HCT116 (cell line): ENCODE data around the gene C4orf50. TPM values are rescaled to one million over a fixed set of nuclear protein-coding genes. Genes with fewer than 3 reads are reported as not detected.

Experiments used
- ATAC-seq: fragments of 200-7000 bp; cut with Tn5 transposase; 2 replicates; pipeline ENCODE4 v1.9.1; 2020; ENCODE audit warnings: mild to moderate bottlenecking, moderate library complexity
- BruUV-seq: library from RNA; stranded (reverse); fragments of 400-500 nt; replicated peaks from 2 replicates; lab custom pipeline; 2021; lab: Mats Ljungman, UMichigan
- CTCF ChIA-PET: fragments of 300-600 bp; sonication (Branson Sonifier 250); formaldehyde crosslinking; loops from one replicate; lab custom pipeline; 2021; ENCODE audit warnings: antibody characterized with exemption; lab: Charles Lee
- POLR2A ChIA-PET: fragments of 300-600, 350-600 bp; sonication (Branson Sonifier 250); formaldehyde crosslinking; loops from one replicate; lab custom pipeline; 2021; ENCODE audit warnings: antibody characterized with exemption; lab: Charles Lee
- RAD21 ChIA-PET, 2 experiments: fragments of 300-600 bp; sonication (Branson Sonifier 250); formaldehyde crosslinking; loops; one replicate each; lab custom pipeline; 2023; ENCODE audit warnings: low total read pairs in 2 of 2; ENCODE audit not compliant: uncharacterized antibody in 2 of 2, unreplicated experiment in 2 of 2, low non-redundant PET in 1 of 2; lab: Charles Lee
- DNase-seq: peaks from one replicate; pipeline ENCODE4 v3.0.0-alpha.2; 2010; ENCODE audit warnings: low read depth, low spot score
- H2AFZ ChIP-seq: fragments of 200-600 bp; shearing (Covaris generic), sonication (generic); 2 replicates; pipeline ENCODE4 v1.6.1; 2017; ENCODE audit warnings: low read depth, mixed run types, mixed read lengths, antibody characterized with exemption, low read length; ENCODE audit not compliant: poor library complexity, severe bottlenecking
- H3K27ac ChIP-seq: 2 replicates; pipeline ENCODE4 v1.5.1; 2012; ENCODE audit warnings: low read depth, low read length
- H3K27me3 ChIP-seq: fragments of 200-600 bp; sonication (generic); 2 replicates; pipeline ENCODE4 v1.6.1; 2016; ENCODE audit warnings: mixed run types, low read length, mixed read lengths; ENCODE audit not compliant: insufficient read depth
- H3K36me3 ChIP-seq, 2 experiments: fragments of 200-500 bp in 1 of 2; fragments of 200-600 bp in 1 of 2; sonication (Bioruptor generic) in 1 of 2; sonication (generic) in 1 of 2; 2 replicates each; pipeline versions ENCODE4 v1.5.1 to v1.6.1; 2014 to 2016; ENCODE audit warnings: low read length in 2 of 2, inconsistent platforms in 1 of 2, mixed read lengths in 1 of 2, mixed run types in 1 of 2; ENCODE audit not compliant: insufficient read depth in 2 of 2, control insufficient read depth in 1 of 2
- H3K4me1 ChIP-seq, 2 experiments: fragments of 200-600 bp in 1 of 2; sonication (generic) in 1 of 2; 2 replicates each; pipeline versions ENCODE4 v1.5.1 to v1.6.1; 2012 to 2017; ENCODE audit warnings: low read length in 2 of 2, inconsistent platforms in 1 of 2, mild to moderate bottlenecking in 1 of 2, mixed read lengths in 1 of 2, mixed run types in 1 of 2, moderate library complexity in 1 of 2; ENCODE audit not compliant: insufficient read depth in 2 of 2, control insufficient read depth in 1 of 2
- H3K4me2 ChIP-seq: fragments of 200-600 bp; sonication (generic); 2 replicates; pipeline ENCODE4 v1.6.1; 2017; ENCODE audit warnings: mixed run types, low read length, mixed read lengths
- H3K4me3 ChIP-seq, 2 experiments: fragments of 200-600 bp in 1 of 2; sonication (generic) in 1 of 2; replicated peaks in 1 of 2; 2 replicates each; pipeline ENCODE4 v1.5.1; 2011 to 2016; ENCODE audit warnings: low read length in 2 of 2, control low read depth in 1 of 2, low read depth in 1 of 2, mild to moderate bottlenecking in 1 of 2, mixed read lengths in 1 of 2, mixed run types in 1 of 2
- H3K79me2 ChIP-seq: fragments of 200-600 bp; sonication (generic); 2 replicates; pipeline ENCODE4 v1.6.1; 2017; ENCODE audit warnings: mild to moderate bottlenecking, mixed run types, low read length, moderate library complexity, mixed read lengths; ENCODE audit not compliant: insufficient read depth
- H3K9ac ChIP-seq: fragments of 200-600 bp; sonication (generic); 2 replicates; pipeline ENCODE4 v1.6.1; 2016; ENCODE audit warnings: low read length, mixed read lengths
- H3K9me2 ChIP-seq: fragments of 200-600 bp; sonication (generic), shearing (Covaris generic); 2 replicates; pipeline ENCODE4 v1.6.1; 2017; ENCODE audit warnings: mixed run types, mild to moderate bottlenecking, moderate library complexity; ENCODE audit not compliant: insufficient read depth
- H3K9me3 ChIP-seq, 2 experiments: fragments of 200-500 bp in 1 of 2; fragments of 200-600 bp in 1 of 2; sonication (Bioruptor generic) in 1 of 2; sonication (generic) in 1 of 2; 2 replicates each; pipeline ENCODE4 v1.6.1; 2014 to 2017; ENCODE audit warnings: low read length in 2 of 2, mixed read lengths in 2 of 2, inconsistent platforms in 1 of 2, low read depth in 1 of 2, mild to moderate bottlenecking in 1 of 2, mixed run types in 1 of 2, moderate library complexity in 1 of 2; ENCODE audit not compliant: control insufficient read depth in 1 of 2, insufficient read depth in 1 of 2
- H4K20me1 ChIP-seq: fragments of 200-600 bp; sonication (generic), shearing (Covaris generic); 2 replicates; pipeline ENCODE4 v1.6.1; 2017; ENCODE audit warnings: mixed run types, mild to moderate bottlenecking, moderate library complexity; ENCODE audit not compliant: insufficient read depth
- CBX3 ChIP-seq: IDR thresholded peaks from 2 replicates; pipeline ENCODE4 v1.6.1; 2012; ENCODE audit warnings: low read depth
- EGR1 ChIP-seq: IDR thresholded peaks from 2 replicates; pipeline ENCODE4 v1.6.1; 2012; ENCODE audit warnings: low read depth
- ELF1 ChIP-seq: IDR thresholded peaks from 2 replicates; pipeline ENCODE4 v1.6.1; 2012; ENCODE audit warnings: low read depth, borderline replicate concordance
- EZH2 ChIP-seq: fragments of 200-600 bp; sonication (generic); IDR thresholded peaks from 2 replicates; pipeline ENCODE4 v1.6.1; 2017; ENCODE audit warnings: antibody characterized with exemption, mixed run types
- EZH2phosphoT487 ChIP-seq: fragments of 200-600 bp; IDR thresholded peaks from 2 replicates; pipeline ENCODE4 v1.6.1; 2018; ENCODE audit warnings: antibody characterized with exemption, borderline replicate concordance
- FOSL1 ChIP-seq: IDR thresholded peaks from 2 replicates; pipeline ENCODE4 v1.6.1; 2012; ENCODE audit warnings: low read depth
- POLR2A ChIP-seq: IDR thresholded peaks from 2 replicates; pipeline ENCODE4 v1.7.0; 2011; ENCODE audit warnings: borderline replicate concordance; ENCODE audit not compliant: insufficient read depth, insufficient read length; ENCODE audit errors: extremely low read depth
- POLR2AphosphoS5 ChIP-seq: IDR thresholded peaks from 2 replicates; pipeline ENCODE4 v1.6.1; 2011; ENCODE audit warnings: mild to moderate bottlenecking, low read depth, low read length, moderate library complexity
- RAD21 ChIP-seq: IDR thresholded peaks from 2 replicates; pipeline ENCODE4 v1.6.1; 2012; ENCODE audit warnings: low read depth, mild to moderate bottlenecking
- SP1 ChIP-seq: IDR thresholded peaks from 2 replicates; pipeline ENCODE4 v1.6.1; 2012; ENCODE audit warnings: low read depth
- SRF ChIP-seq: IDR thresholded peaks from 2 replicates; pipeline ENCODE4 v1.6.1; 2012; ENCODE audit warnings: low read depth
- TCF7L2 ChIP-seq: IDR thresholded peaks from 2 replicates; pipeline ENCODE4 v1.7.0; 2011; ENCODE audit warnings: borderline replicate concordance, inconsistent platforms; ENCODE audit not compliant: insufficient read depth, insufficient read length; ENCODE audit errors: extremely low read depth
- YY1 ChIP-seq: IDR thresholded peaks from 2 replicates; pipeline ENCODE4 v1.6.1; 2011; ENCODE audit warnings: low read length, low read depth, moderate library complexity, mild to moderate bottlenecking; ENCODE audit not compliant: insufficient replicate concordance; ENCODE audit errors: extremely low read depth
- ZFX ChIP-seq: fragments of 450-650 bp; IDR thresholded peaks from 2 replicates; pipeline ENCODE4 v1.6.1; 2017
- ZNF274 ChIP-seq: fragments of 200-500 bp; sonication (Bioruptor generic); IDR thresholded peaks from 2 replicates; pipeline ENCODE4 v1.6.1; 2014; ENCODE audit warnings: mild to moderate bottlenecking, low read depth, low read length, inconsistent platforms
- intact Hi-C: fragments of 100-400 bp; cut with micrococcal nuclease; formaldehyde crosslinking; loops from 2 replicates; pipeline ENCODE4 v1.10.0; 2022
- total RNA-seq: library from RNA; stranded (reverse); gene quantifications from one replicate; pipeline ENCODE4 v1.2.1, GENCODE V29; 2021; ENCODE audit not compliant: unreplicated experiment
- TF ChIP-seq, protein P1 (sequence below): IDR thresholded peaks from 2 replicates; pipeline ENCODE4 v1.6.1; 2012
- TF ChIP-seq, protein P2 (sequence below): IDR thresholded peaks from 2 replicates; pipeline ENCODE4 v1.6.1; 2012
- TF ChIP-seq, protein P3 (sequence below): IDR thresholded peaks from 2 replicates; pipeline ENCODE4 v1.6.1; 2011; ENCODE audit warnings: mild to moderate bottlenecking, low read length, moderate library complexity; ENCODE audit not compliant: insufficient replicate concordance; ENCODE audit errors: extremely low read depth
- TF ChIP-seq, protein P4 (sequence below): IDR thresholded peaks from 2 replicates; pipeline ENCODE4 v1.6.1; 2012; ENCODE audit warnings: low read depth
- TF ChIP-seq, protein P5 (sequence below), 3 experiments: fragments of 200-600 bp in 1 of 3; sonication (generic) in 1 of 3; IDR thresholded peaks in 2 of 3; conservative IDR thresholded peaks in 1 of 3; 2 replicates each; pipeline ENCODE4 v1.5.1; 2012 to 2017; ENCODE audit warnings: low read depth in 2 of 3, low read length in 2 of 3, antibody characterized with exemption in 1 of 3, borderline replicate concordance in 1 of 3, control low read depth in 1 of 3, mild to moderate bottlenecking in 1 of 3, mixed read lengths in 1 of 3, mixed run types in 1 of 3, moderate library complexity in 1 of 3; ENCODE audit not compliant: insufficient read depth in 1 of 3

C4orf50 gene
- total RNA-seq, 1 experiment from 2014 or later: not detected

DNA sequence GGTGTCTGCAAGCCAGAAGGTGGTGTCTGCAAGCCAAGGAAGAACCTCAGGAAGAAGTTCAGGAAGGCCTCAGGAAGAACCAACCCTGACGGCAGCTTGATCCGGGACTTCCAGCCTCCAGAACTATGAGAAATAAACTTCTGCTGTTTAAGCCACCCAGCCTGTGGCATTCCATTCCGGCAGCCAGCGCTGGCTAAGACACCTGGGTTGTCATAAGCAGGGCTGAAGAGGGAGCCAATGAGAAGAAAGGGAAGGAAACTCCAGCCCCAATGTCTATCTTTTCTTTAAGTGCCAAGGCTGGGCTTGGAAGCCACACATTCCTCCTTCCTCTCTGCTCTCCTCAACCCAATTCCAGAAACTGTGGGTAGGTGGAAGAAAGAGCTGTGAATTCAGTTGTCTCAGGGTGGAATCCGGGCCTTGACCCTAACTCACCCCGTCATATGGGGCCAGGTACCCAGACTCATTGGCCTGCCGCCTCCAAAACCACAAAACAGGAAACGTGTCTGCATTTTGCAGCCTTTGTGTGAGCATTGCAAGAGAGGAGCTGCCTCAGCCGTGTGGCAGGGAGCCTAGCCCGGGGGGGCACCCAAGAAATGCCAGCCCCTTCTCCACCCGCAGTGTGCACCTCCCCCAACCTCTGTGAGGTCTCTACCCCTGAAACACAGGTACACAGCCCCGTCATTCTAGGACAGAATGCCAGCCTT lies 152.2 kb downstream of the C4orf50 start:
- intact Hi-C loops: no loop called here
- H3K9me2 ChIP-seq: no peaks in the 10 kb centered on the region
- H3K9me3 ChIP-seq: no peaks in the 10 kb centered on the region
- H3K9ac ChIP-seq: no peak overlapping the region
- ChIA-PET POLR2A (no interaction called here), CTCF (no interaction called here), RAD21 (no interaction called here)
- no peaks in the 10 kb centered on the region for H3K36me3 ChIP-seq
- H3K79me2 ChIP-seq: no peaks in the 10 kb centered on the region
- no TSS peak for BruUV-seq
- peaks cover 4 to 8% of the 10 kb centered on the region in 2 experiments; a peak in 3 of 4 replicates for H3K4me1 ChIP-seq
- TF ChIP-seq, protein P1, sequence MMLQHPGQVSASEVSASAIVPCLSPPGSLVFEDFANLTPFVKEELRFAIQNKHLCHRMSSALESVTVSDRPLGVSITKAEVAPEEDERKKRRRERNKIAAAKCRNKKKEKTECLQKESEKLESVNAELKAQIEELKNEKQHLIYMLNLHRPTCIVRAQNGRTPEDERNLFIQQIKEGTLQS: no peak
- TF ChIP-seq POLR2A: no peak
- no peak for TF ChIP-seq EZH2phosphoT487
- TF ChIP-seq SRF: no peak
- no peak for TF ChIP-seq RAD21
- no peak for TF ChIP-seq POLR2AphosphoS5
- TF ChIP-seq CBX3: no peak
- TF ChIP-seq YY1: no peak
- TF ChIP-seq, protein P2, sequence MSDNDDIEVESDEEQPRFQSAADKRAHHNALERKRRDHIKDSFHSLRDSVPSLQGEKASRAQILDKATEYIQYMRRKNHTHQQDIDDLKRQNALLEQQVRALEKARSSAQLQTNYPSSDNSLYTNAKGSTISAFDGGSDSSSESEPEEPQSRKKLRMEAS: no peak
- no peak for TF ChIP-seq ZFX
- no peak for TF ChIP-seq EZH2
- no peak for TF ChIP-seq EGR1
- no peak for TF ChIP-seq ELF1
- TF ChIP-seq FOSL1: no peak
- TF ChIP-seq ZNF274: no peak
- TF ChIP-seq TCF7L2: no peak
- TF ChIP-seq, protein P3, sequence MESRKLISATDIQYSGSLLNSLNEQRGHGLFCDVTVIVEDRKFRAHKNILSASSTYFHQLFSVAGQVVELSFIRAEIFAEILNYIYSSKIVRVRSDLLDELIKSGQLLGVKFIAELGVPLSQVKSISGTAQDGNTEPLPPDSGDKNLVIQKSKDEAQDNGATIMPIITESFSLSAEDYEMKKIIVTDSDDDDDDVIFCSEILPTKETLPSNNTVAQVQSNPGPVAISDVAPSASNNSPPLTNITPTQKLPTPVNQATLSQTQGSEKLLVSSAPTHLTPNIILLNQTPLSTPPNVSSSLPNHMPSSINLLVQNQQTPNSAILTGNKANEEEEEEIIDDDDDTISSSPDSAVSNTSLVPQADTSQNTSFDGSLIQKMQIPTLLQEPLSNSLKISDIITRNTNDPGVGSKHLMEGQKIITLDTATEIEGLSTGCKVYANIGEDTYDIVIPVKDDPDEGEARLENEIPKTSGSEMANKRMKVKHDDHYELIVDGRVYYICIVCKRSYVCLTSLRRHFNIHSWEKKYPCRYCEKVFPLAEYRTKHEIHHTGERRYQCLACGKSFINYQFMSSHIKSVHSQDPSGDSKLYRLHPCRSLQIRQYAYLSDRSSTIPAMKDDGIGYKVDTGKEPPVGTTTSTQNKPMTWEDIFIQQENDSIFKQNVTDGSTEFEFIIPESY: no peak
- TF ChIP-seq, protein P4, sequence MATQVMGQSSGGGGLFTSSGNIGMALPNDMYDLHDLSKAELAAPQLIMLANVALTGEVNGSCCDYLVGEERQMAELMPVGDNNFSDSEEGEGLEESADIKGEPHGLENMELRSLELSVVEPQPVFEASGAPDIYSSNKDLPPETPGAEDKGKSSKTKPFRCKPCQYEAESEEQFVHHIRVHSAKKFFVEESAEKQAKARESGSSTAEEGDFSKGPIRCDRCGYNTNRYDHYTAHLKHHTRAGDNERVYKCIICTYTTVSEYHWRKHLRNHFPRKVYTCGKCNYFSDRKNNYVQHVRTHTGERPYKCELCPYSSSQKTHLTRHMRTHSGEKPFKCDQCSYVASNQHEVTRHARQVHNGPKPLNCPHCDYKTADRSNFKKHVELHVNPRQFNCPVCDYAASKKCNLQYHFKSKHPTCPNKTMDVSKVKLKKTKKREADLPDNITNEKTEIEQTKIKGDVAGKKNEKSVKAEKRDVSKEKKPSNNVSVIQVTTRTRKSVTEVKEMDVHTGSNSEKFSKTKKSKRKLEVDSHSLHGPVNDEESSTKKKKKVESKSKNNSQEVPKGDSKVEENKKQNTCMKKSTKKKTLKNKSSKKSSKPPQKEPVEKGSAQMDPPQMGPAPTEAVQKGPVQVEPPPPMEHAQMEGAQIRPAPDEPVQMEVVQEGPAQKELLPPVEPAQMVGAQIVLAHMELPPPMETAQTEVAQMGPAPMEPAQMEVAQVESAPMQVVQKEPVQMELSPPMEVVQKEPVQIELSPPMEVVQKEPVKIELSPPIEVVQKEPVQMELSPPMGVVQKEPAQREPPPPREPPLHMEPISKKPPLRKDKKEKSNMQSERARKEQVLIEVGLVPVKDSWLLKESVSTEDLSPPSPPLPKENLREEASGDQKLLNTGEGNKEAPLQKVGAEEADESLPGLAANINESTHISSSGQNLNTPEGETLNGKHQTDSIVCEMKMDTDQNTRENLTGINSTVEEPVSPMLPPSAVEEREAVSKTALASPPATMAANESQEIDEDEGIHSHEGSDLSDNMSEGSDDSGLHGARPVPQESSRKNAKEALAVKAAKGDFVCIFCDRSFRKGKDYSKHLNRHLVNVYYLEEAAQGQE: no peak
- TF ChIP-seq, protein P5, sequence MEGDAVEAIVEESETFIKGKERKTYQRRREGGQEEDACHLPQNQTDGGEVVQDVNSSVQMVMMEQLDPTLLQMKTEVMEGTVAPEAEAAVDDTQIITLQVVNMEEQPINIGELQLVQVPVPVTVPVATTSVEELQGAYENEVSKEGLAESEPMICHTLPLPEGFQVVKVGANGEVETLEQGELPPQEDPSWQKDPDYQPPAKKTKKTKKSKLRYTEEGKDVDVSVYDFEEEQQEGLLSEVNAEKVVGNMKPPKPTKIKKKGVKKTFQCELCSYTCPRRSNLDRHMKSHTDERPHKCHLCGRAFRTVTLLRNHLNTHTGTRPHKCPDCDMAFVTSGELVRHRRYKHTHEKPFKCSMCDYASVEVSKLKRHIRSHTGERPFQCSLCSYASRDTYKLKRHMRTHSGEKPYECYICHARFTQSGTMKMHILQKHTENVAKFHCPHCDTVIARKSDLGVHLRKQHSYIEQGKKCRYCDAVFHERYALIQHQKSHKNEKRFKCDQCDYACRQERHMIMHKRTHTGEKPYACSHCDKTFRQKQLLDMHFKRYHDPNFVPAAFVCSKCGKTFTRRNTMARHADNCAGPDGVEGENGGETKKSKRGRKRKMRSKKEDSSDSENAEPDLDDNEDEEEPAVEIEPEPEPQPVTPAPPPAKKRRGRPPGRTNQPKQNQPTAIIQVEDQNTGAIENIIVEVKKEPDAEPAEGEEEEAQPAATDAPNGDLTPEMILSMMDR (IDR thresholded peaks at IDR 0.05 in 2 of 3, conservative IDR thresholded peaks at IDR 0.05 in 1 of 3; ENCODE audit: borderline replicate concordance in 1 of 3, insufficient read depth in 1 of 3, low read depth in 2 of 3, low read length in 2 of 3): no peak
- TF ChIP-seq SP1: no peak
- H4K20me1 ChIP-seq: no peaks in the 10 kb centered on the region
- H3K4me3 ChIP-seq: no peak overlapping the region
- no peak overlapping the region for H2AFZ ChIP-seq
- peaks cover 60% of the 10 kb centered on the region for H3K27me3 ChIP-seq
- H3K4me2 ChIP-seq: no peak overlapping the region
- no peak for ATAC-seq
- no peak for DNase-seq
- no peak overlapping the region for H3K27ac ChIP-seq
